ENCODE data around the gene EDEM3. TPM values are rescaled to one million over a fixed set of nuclear protein-coding genes. Genes with fewer than 3 reads are reported as not detected.
A peak's percentile ranks its signal among the peaks of the same experiment; 100 is the strongest.

Gene EDEM3
- total RNA-seq, 1 experiment from 2014 or later: 14.5 TPM

DNA sequence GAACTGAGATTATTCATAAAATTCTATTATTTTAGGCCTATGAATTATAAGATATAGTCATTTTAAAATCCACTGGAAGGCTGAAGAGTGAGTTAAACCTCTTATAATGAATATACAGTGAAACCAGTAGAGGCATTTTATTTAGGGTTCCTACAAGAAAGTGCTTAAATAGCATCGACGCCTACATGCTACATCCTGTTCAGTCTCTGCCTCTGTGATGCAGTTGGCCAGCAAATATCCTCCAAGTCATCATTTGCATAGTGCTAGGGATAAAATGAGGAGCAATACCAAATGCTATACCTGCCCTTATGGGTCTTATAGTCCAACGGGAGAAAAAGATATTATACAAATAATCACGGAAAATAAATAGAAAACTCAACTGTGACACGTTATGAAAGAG, 59.6 kb downstream of the EDEM3 start:
- Histone ChIP-seq H2AFZ (no peak overlapping the region), H3K9me3 (ENCODE audit: insufficient read depth, low read depth) (no peaks in the 10 kb centered on the region), H3K9me2 (ENCODE audit: insufficient read depth) (no peaks in the 10 kb centered on the region), H3K4me3 (no peak overlapping the region), H3K4me1 (replicated peaks; ENCODE audit: insufficient read depth) (no peaks in the 10 kb centered on the region), H3K79me2 (ENCODE audit: low read depth) (no peaks in the 10 kb centered on the region), H3K27me3 (ENCODE audit: insufficient read depth, low read depth) (no peaks in the 10 kb centered on the region), H3K36me3 (ENCODE audit: low read depth) (no peaks in the 10 kb centered on the region), H4K20me1 (ENCODE audit: insufficient read depth) (no peaks in the 10 kb centered on the region), H3F3A (ENCODE audit: insufficient read depth, low read depth) (no peaks in the 10 kb centered on the region), H3K4me2 (no peak overlapping the region), H3K27ac (no peak overlapping the region)
- no peak for DNase-seq
- intact Hi-C loops (cut with micrococcal nuclease; ENCODE audit: unreplicated experiment): loop anchor here (10.0 kb wide), 1 partner anchor 1060 kb away; the partner anchor contains the start of gene ARPC5
- POLR2A ChIA-PET (ENCODE audit: unreplicated experiment): no interaction called here
- CTCF ChIA-PET: no interaction called here
- BruUV-seq (replicated peaks): no TSS peak
- TF ChIP-seq, protein P1, sequence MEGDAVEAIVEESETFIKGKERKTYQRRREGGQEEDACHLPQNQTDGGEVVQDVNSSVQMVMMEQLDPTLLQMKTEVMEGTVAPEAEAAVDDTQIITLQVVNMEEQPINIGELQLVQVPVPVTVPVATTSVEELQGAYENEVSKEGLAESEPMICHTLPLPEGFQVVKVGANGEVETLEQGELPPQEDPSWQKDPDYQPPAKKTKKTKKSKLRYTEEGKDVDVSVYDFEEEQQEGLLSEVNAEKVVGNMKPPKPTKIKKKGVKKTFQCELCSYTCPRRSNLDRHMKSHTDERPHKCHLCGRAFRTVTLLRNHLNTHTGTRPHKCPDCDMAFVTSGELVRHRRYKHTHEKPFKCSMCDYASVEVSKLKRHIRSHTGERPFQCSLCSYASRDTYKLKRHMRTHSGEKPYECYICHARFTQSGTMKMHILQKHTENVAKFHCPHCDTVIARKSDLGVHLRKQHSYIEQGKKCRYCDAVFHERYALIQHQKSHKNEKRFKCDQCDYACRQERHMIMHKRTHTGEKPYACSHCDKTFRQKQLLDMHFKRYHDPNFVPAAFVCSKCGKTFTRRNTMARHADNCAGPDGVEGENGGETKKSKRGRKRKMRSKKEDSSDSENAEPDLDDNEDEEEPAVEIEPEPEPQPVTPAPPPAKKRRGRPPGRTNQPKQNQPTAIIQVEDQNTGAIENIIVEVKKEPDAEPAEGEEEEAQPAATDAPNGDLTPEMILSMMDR (conservative IDR thresholded peaks at IDR 0.05): no peak
- TF ChIP-seq EZH2 (IDR thresholded peaks at IDR 0.05; ENCODE audit: low read depth): no peak

DNA sequence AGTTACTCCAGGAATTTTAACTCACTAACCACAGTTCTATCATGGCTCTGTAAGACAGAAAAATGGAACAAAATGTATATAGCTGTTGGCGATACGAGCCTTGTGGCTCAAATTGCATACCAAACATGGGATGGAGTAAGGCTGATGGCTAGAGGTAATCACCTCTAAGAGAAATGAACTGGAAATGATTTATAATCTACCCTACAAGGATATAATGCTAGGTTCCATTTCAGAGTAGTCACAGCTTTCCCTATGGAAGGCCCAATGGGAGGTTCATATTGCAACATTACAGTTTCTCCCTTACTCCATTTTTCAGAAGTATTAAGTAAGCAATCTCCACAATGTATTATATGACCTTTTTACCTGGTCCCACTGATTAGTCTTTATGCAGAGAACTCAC, 61.6 kb downstream of the EDEM3 start:
- DNase-seq: no peak
- Histone ChIP-seq H3K36me3 (ENCODE audit: low read depth) (no peaks in the 10 kb centered on the region), H3K4me3 (no peak overlapping the region), H3K4me2 (no peak overlapping the region), H3K4me1 (replicated peaks; ENCODE audit: insufficient read depth) (no peaks in the 10 kb centered on the region), H2AFZ (no peak overlapping the region), H3K27me3 (ENCODE audit: insufficient read depth, low read depth) (no peaks in the 10 kb centered on the region), H3K27ac (no peak overlapping the region), H4K20me1 (ENCODE audit: insufficient read depth) (no peaks in the 10 kb centered on the region), H3K9me3 (ENCODE audit: insufficient read depth, low read depth) (no peaks in the 10 kb centered on the region), H3K79me2 (ENCODE audit: low read depth) (no peaks in the 10 kb centered on the region), H3F3A (ENCODE audit: insufficient read depth, low read depth) (no peaks in the 10 kb centered on the region), H3K9me2 (ENCODE audit: insufficient read depth) (no peaks in the 10 kb centered on the region)
- POLR2A ChIA-PET (ENCODE audit: unreplicated experiment): interaction anchor here (0.6 kb wide), 1 partner anchor 940 kb away, joined by 5 read pairs; no protein-coding TSS in a partner anchor
- BruUV-seq (replicated peaks): no TSS peak
- CTCF ChIA-PET: interaction anchor here (0.6 to 1.5 kb wide), 2 partner anchors 29 to 617 kb away, joined by 5 to 13 read pairs; no protein-coding TSS in a partner anchor
- intact Hi-C loops (cut with micrococcal nuclease; ENCODE audit: unreplicated experiment): loop anchor here (5.0 to 10.0 kb wide), 2 partner anchors 1036 to 1058 kb away; partner anchors contain the start of gene ARPC5
- TF ChIP-seq EZH2 (IDR thresholded peaks at IDR 0.05; ENCODE audit: low read depth): no peak
- TF ChIP-seq, protein P1 (conservative IDR thresholded peaks at IDR 0.05): no peak

DNA sequence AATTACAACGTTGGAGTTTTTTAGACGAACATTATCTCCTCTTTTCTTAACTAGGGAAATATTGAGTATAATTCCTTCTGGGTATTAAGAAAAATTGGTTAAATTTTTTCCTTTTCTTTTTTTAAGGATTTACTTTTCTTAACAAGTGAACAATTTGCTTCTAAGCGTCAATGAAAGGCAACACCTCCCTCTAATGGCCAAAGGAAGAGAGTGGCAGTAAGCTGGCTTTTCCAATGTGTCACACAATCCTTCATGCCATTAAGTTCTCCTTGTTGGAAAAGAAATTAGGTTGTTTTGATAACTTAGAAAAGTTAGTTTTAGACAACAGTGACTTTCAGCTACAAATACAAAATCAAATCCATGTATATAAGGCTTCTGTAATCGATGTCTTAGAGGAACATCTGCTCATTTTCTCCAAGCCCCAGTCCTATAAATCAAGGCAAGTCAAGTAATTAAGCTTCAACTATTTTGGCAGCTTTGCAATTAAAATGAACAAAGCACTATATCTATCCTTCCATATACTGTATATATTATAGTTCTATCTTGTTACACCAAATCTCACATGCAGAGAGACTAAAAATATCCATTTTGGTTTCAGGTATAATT, 62.8 kb downstream of the EDEM3 start:
- POLR2A ChIA-PET (ENCODE audit: unreplicated experiment): no interaction called here

More for the DNA sequence above, 62.8 kb downstream of the EDEM3 start:
- Histone ChIP-seq H2AFZ (no peak overlapping the region), H3K9me3 (ENCODE audit: insufficient read depth, low read depth) (no peaks in the 10 kb centered on the region), H3K27ac (no peak overlapping the region), H3K4me3 (no peak overlapping the region), H3K27me3 (ENCODE audit: insufficient read depth, low read depth) (no peaks in the 10 kb centered on the region), H3K36me3 (ENCODE audit: low read depth) (no peaks in the 10 kb centered on the region), H3K4me1 (replicated peaks; ENCODE audit: insufficient read depth) (no peaks in the 10 kb centered on the region), H3K9me2 (ENCODE audit: insufficient read depth) (no peaks in the 10 kb centered on the region), H3F3A (ENCODE audit: insufficient read depth, low read depth) (no peaks in the 10 kb centered on the region), H4K20me1 (ENCODE audit: insufficient read depth) (no peaks in the 10 kb centered on the region), H3K4me2 (no peak overlapping the region), H3K79me2 (ENCODE audit: low read depth) (no peaks in the 10 kb centered on the region)
- TF ChIP-seq EZH2 (IDR thresholded peaks at IDR 0.05; ENCODE audit: low read depth): no peak
- TF ChIP-seq, protein P1 (conservative IDR thresholded peaks at IDR 0.05): peak; percentile 81
- BruUV-seq (replicated peaks): no TSS peak
- peak in 1 of 2 experiments; percentile 29 for DNase-seq
- intact Hi-C loops (cut with micrococcal nuclease; ENCODE audit: unreplicated experiment): loop anchor here (1.0 to 10.0 kb wide), 5 partner anchors 470 to 1057 kb away; partner anchors contain the start of gene ARPC5
- CTCF ChIA-PET: interaction anchor here (0.6 to 1.5 kb wide), 7 partner anchors 12 to 2000 kb away, joined by 3 to 13 read pairs (median 4); no protein-coding TSS in a partner anchor
